H1 (cell line): ENCODE data around the gene AP3D1. TPM values are rescaled to one million over a fixed set of nuclear protein-coding genes. Genes with fewer than 3 reads are reported as not detected.

Experiments used
- CTCF ChIA-PET: fragments of 300-600 bp; sonication (Branson Sonifier 250); formaldehyde crosslinking; loops from one replicate; lab custom pipeline; 2021; ENCODE audit not compliant: partially characterized antibody; lab: Charles Lee
- POLR2A ChIA-PET: fragments of 300-600 bp; sonication (Branson Sonifier 250); formaldehyde crosslinking; loops from one replicate; lab custom pipeline; 2021; ENCODE audit warnings: inconsistent platforms; ENCODE audit not compliant: partially characterized antibody; lab: Charles Lee
- DNase-seq, 2 experiments: peaks; one replicate each; pipeline versions ENCODE4 v3.0.0 to v3.0.0-alpha.2; 2010 to 2022; ENCODE audit warnings: low spot score in 2 of 2, low read depth in 1 of 2, mixed read lengths in 1 of 2
- FAIRE-seq: peaks from 2 replicates; lab custom pipeline; 2011; peaks lifted over from hg19 to GRCh38; lab: Jason Lieb, UNC
- H2AFZ ChIP-seq: 2 replicates; pipeline ENCODE4 v1.8.1; 2012; ENCODE audit warnings: low read length, inconsistent platforms
- H2AK5ac ChIP-seq: 2 replicates; pipeline ENCODE4 v1.6.1; 2013; ENCODE audit warnings: low read depth, low read length
- H2BK120ac ChIP-seq: replicated peaks from 2 replicates; pipeline ENCODE3; 2013; ENCODE audit warnings: low read depth, low read length, inconsistent platforms
- H2BK12ac ChIP-seq: 2 replicates; pipeline ENCODE4 v1.6.1; 2013; ENCODE audit warnings: low read depth, low read length
- H2BK15ac ChIP-seq: 2 replicates; pipeline ENCODE4 v1.6.1; 2013; ENCODE audit warnings: low read length
- H2BK20ac ChIP-seq: 2 replicates; pipeline ENCODE4 v1.6.1; 2013; ENCODE audit warnings: low read length
- H2BK5ac ChIP-seq: 2 replicates; pipeline ENCODE4 v1.6.1; 2013; ENCODE audit warnings: low read depth, low read length
- H3K14ac ChIP-seq: 2 replicates; pipeline ENCODE4 v1.6.1; 2013; ENCODE audit warnings: inconsistent platforms; ENCODE audit not compliant: insufficient read length
- H3K18ac ChIP-seq: 2 replicates; pipeline ENCODE4 v1.6.1; 2013; ENCODE audit warnings: low read length; ENCODE audit errors: extremely low read depth
- H3K23ac ChIP-seq: 2 replicates; pipeline ENCODE4 v1.6.1; 2013; ENCODE audit warnings: inconsistent platforms; ENCODE audit not compliant: insufficient read length
- H3K23me2 ChIP-seq: 2 replicates; pipeline ENCODE4 v1.6.1; 2013; ENCODE audit warnings: low read depth, low read length
- H3K27ac ChIP-seq: 2 replicates; pipeline ENCODE4 v1.6.1; 2011; ENCODE audit warnings: low read depth, low read length, inconsistent platforms
- H3K27me3 ChIP-seq, 4 experiments: replicated peaks in 1 of 4; 1 replicate in 1 of 4; 2 replicates in 3 of 4; pipeline versions ENCODE4 v1.6.1 to v1.8.1; 2011 to 2013; ENCODE audit warnings: low read length in 3 of 4, mild to moderate bottlenecking in 3 of 4, inconsistent platforms in 2 of 4, mixed read lengths in 2 of 4, moderate library complexity in 1 of 4; ENCODE audit not compliant: control insufficient read depth in 3 of 4, insufficient read depth in 3 of 4; ENCODE audit errors: extremely low read depth in 1 of 4
- H3K36me3 ChIP-seq, 4 experiments: 2 replicates each; pipeline versions ENCODE4 v1.6.1 to v1.8.1; 2011 to 2013; ENCODE audit warnings: mild to moderate bottlenecking in 4 of 4, low read length in 3 of 4, moderate library complexity in 2 of 4, control low read depth in 1 of 4, inconsistent platforms in 1 of 4; ENCODE audit not compliant: insufficient read depth in 4 of 4, control insufficient read depth in 2 of 4
- H3K4ac ChIP-seq: replicated peaks from 2 replicates; pipeline ENCODE3; 2013; ENCODE audit warnings: low read length, low read depth, mixed read lengths, inconsistent platforms; ENCODE audit not compliant: insufficient read length
- H3K4me1 ChIP-seq, 4 experiments: replicated peaks in 1 of 4; 1 replicate in 1 of 4; 2 replicates in 3 of 4; pipeline versions ENCODE4 v1.6.1 to v1.8.1; 2011 to 2013; ENCODE audit warnings: low read length in 3 of 4, inconsistent platforms in 2 of 4, mixed read lengths in 1 of 4; ENCODE audit not compliant: insufficient read depth in 4 of 4, control insufficient read depth in 3 of 4
- H3K4me2 ChIP-seq, 2 experiments: 2 replicates each; pipeline versions ENCODE4 v1.6.1 to v1.8.1; 2011 to 2013; ENCODE audit warnings: low read depth in 2 of 2, low read length in 2 of 2, control low read depth in 1 of 2, inconsistent platforms in 1 of 2, mild to moderate bottlenecking in 1 of 2; ENCODE audit not compliant: insufficient read depth in 1 of 2
- H3K4me3 ChIP-seq, 4 experiments: fragments of 200-600, 300-600 bp in 1 of 4; sonication (generic), shearing (Covaris generic), sonication (Bioruptor Twin) in 1 of 4; 2 replicates each; pipeline versions ENCODE4 v1.5.1 to v1.8.1; 2011 to 2016; ENCODE audit warnings: low read length in 4 of 4, low read depth in 3 of 4, control low read depth in 2 of 4, inconsistent platforms in 2 of 4, mild to moderate bottlenecking in 2 of 4, mixed read lengths in 1 of 4, moderate library complexity in 1 of 4; ENCODE audit not compliant: insufficient read depth in 2 of 4; ENCODE audit errors: extremely low read depth in 1 of 4
- H3K56ac ChIP-seq: replicated peaks from 2 replicates; pipeline ENCODE3; 2013; ENCODE audit warnings: low read depth, mild to moderate bottlenecking, mixed read lengths, low read length, inconsistent platforms; ENCODE audit not compliant: insufficient read length
- H3K79me1 ChIP-seq: 2 replicates; pipeline ENCODE4 v1.6.1; 2013; ENCODE audit warnings: low read depth, low read length, control low read depth
- H3K79me2 ChIP-seq, 2 experiments: 2 replicates each; pipeline versions ENCODE4 v1.6.1 to v1.8.1; 2012 to 2013; ENCODE audit warnings: low read length in 2 of 2, mild to moderate bottlenecking in 2 of 2, inconsistent platforms in 1 of 2; ENCODE audit not compliant: insufficient read depth in 2 of 2, control insufficient read depth in 1 of 2
- H3K9ac ChIP-seq, 4 experiments: replicated peaks in 1 of 4; 1 replicate in 1 of 4; 2 replicates in 3 of 4; pipeline versions ENCODE4 v1.6.1 to v1.8.1; 2011 to 2013; ENCODE audit warnings: low read depth in 3 of 4, low read length in 3 of 4, control low read depth in 2 of 4, mild to moderate bottlenecking in 2 of 4, moderate library complexity in 2 of 4, inconsistent platforms in 1 of 4; ENCODE audit errors: extremely low read depth in 1 of 4
- H3K9me3 ChIP-seq, 2 experiments: 2 replicates each; pipeline versions ENCODE4 v1.6.1 to v1.8.1; 2012 to 2013; ENCODE audit warnings: mild to moderate bottlenecking in 2 of 2, moderate library complexity in 2 of 2, control low read depth in 1 of 2, inconsistent platforms in 1 of 2, low read depth in 1 of 2, low read length in 1 of 2, mixed read lengths in 1 of 2; ENCODE audit not compliant: insufficient read depth in 2 of 2
- H4K20me1 ChIP-seq, 2 experiments: replicated peaks in 1 of 2; 2 replicates each; pipeline versions ENCODE3 to v1.8.1; 2011 to 2013; ENCODE audit warnings: inconsistent platforms in 2 of 2, low read length in 2 of 2, mild to moderate bottlenecking in 1 of 2; ENCODE audit not compliant: insufficient read depth in 2 of 2, control insufficient read depth in 1 of 2
- H4K5ac ChIP-seq: 2 replicates; pipeline ENCODE4 v1.6.1; 2013; ENCODE audit warnings: low read length, low read depth, mixed read lengths, inconsistent platforms; ENCODE audit not compliant: insufficient read length
- H4K8ac ChIP-seq: 2 replicates; pipeline ENCODE4 v1.8.0; 2013; ENCODE audit warnings: mild to moderate bottlenecking, moderate library complexity, low read length, inconsistent platforms; ENCODE audit not compliant: insufficient read depth; ENCODE audit errors: extremely low read depth
- H4K91ac ChIP-seq: replicated peaks from 2 replicates; pipeline ENCODE3; 2013; ENCODE audit warnings: low read length, mixed read lengths, inconsistent platforms; ENCODE audit not compliant: insufficient read length
- BACH1 ChIP-seq: IDR thresholded peaks from 2 replicates; pipeline ENCODE4 v1.6.1; 2012; ENCODE audit warnings: low read length, improper control_type of control experiment
- BCL11A ChIP-seq, 2 experiments: IDR thresholded peaks; one replicate each; pipeline ENCODE4 v1.6.1; 2011; ENCODE audit warnings: low read depth in 2 of 2, low read length in 2 of 2, mild to moderate bottlenecking in 2 of 2
- CHD2 ChIP-seq: IDR thresholded peaks from 2 replicates; pipeline ENCODE4 v1.6.1; 2012; ENCODE audit warnings: low read length, improper control_type of control experiment
- FOSL1 ChIP-seq: IDR thresholded peaks from 2 replicates; pipeline ENCODE4 v1.6.1; 2011; ENCODE audit warnings: mild to moderate bottlenecking, low read depth, low read length, moderate library complexity; ENCODE audit not compliant: insufficient read depth
- JUN ChIP-seq: IDR thresholded peaks from 2 replicates; pipeline ENCODE4 v1.6.1; 2011; ENCODE audit warnings: low read depth, mild to moderate bottlenecking, improper control_type of control experiment, low read length
- JUND ChIP-seq: IDR thresholded peaks from 2 replicates; pipeline ENCODE4 v1.6.1; 2011; ENCODE audit warnings: mild to moderate bottlenecking, improper control_type of control experiment, low read length
- MAX ChIP-seq: IDR thresholded peaks from 2 replicates; pipeline ENCODE4 v1.6.1; 2012; ENCODE audit warnings: inconsistent platforms
- RBBP5 ChIP-seq: IDR thresholded peaks from 2 replicates; pipeline ENCODE4 v1.7.1; 2012; ENCODE audit warnings: low read depth, mild to moderate bottlenecking, inconsistent platforms, low read length, moderate library complexity, borderline replicate concordance
- SIX5 ChIP-seq: IDR thresholded peaks from 2 replicates; pipeline ENCODE4 v1.6.1; 2011; ENCODE audit warnings: mild to moderate bottlenecking, low read depth, low read length
- SP4 ChIP-seq: IDR thresholded peaks from 2 replicates; pipeline ENCODE4 v1.6.1; 2012; ENCODE audit warnings: low read length, inconsistent platforms
- SUZ12 ChIP-seq: fragments of 200-600 bp; sonication (generic); IDR thresholded peaks from 2 replicates; pipeline ENCODE4 v1.6.1; 2012; ENCODE audit warnings: mild to moderate bottlenecking, inconsistent platforms, low read length, moderate library complexity, mixed read lengths
- TBP ChIP-seq: IDR thresholded peaks from 2 replicates; pipeline ENCODE4 v1.6.1; 2011; ENCODE audit warnings: low read depth, low read length, improper control_type of control experiment
- USF2 ChIP-seq: IDR thresholded peaks from 2 replicates; pipeline ENCODE4 v1.6.1; 2011; ENCODE audit warnings: low read length, improper control_type of control experiment
- WGBS, 2 experiments: shearing (Covaris generic) in 1 of 2; methylation state at CpG; one replicate each; pipeline versions ENCODE4 v1.1.6 to v1.1.7; 2013 to 2015; ENCODE audit warnings: low lambda C conversion rate in 2 of 2, mixed read lengths in 2 of 2, inconsistent platforms in 1 of 2, low coverage in 1 of 2, missing lambda C conversion rate in 1 of 2; ENCODE audit not compliant: insufficient replicate concordance in 2 of 2, insufficient coverage in 1 of 2, insufficient read length in 1 of 2; ENCODE audit errors: extremely low coverage in 1 of 2, missing lambda C conversion rate in 1 of 2; 5-methylcytosine and 5-hydroxymethylcytosine counted together
- polyA plus RNA-seq, 7 experiments: library from polyadenylated mRNA; depleted of rRNA in 3 of 7; stranded (reverse) in 5 of 7; unstranded in 2 of 7; fragments of >200 nt in 5 of 7; fragments of 200-250 nt in 2 of 7; gene quantifications; 1 replicate in 5 of 7; 2 replicates in 1 of 7; 4 replicates in 1 of 7; pipeline versions ENCODE4 v1.2.1 to v1.2.3, GENCODE V29; 2011 to 2013; ENCODE audit warnings: missing spikeins in 2 of 7, mixed read lengths in 2 of 7
- total RNA-seq: library from RNA; stranded (reverse); fragmentation: NEBNext Ultra II Directional; extraction: Animal tissue kit (Norgen Biotek cat#: 25700); gene quantifications from 2 replicates; pipeline ENCODE4 v1.2.1, GENCODE V29; 2021

AP3D1 gene
- total and polyA plus RNA-seq, 2 of the 8 experiments (the other 6 are each of a cell fraction or from before 2014, with no cell fraction given) = 161 to 174 TPM

GRCh38 chr19:2077833-2078619 is 73.3 kb downstream of the AP3D1 start:
- H3K14ac ChIP-seq = no peak overlapping the region
- H4K91ac ChIP-seq = no peak overlapping the region
- no peaks in the 10 kb centered on the region for H3K9me3 ChIP-seq
- H3K4me1 ChIP-seq = no peaks in the 10 kb centered on the region
- no peak overlapping the region for H2BK5ac ChIP-seq
- H2BK20ac ChIP-seq = no peak overlapping the region
- no peak overlapping the region for H4K8ac ChIP-seq
- H2BK15ac ChIP-seq = no peak overlapping the region
- FAIRE-seq (no peak), DNase-seq (no peak)
- H3K27ac ChIP-seq = no peak overlapping the region
- H3K79me1 ChIP-seq = no peaks in the 10 kb centered on the region
- no peak overlapping the region for H3K4ac ChIP-seq
- H3K79me2 ChIP-seq = no peaks in the 10 kb centered on the region
- H4K5ac ChIP-seq = no peak overlapping the region
- H3K36me3 ChIP-seq = no peaks in the 10 kb centered on the region; a peak in 3 of 8 replicates
- WGBS, 2 experiments = 94% methylated on average over 41 of the region's 44 CpGs; no CpG with 5 or more reads in 1 of the 2 experiments
- H2BK120ac ChIP-seq = no peak overlapping the region
- POLR2A ChIA-PET = no interaction called here
- H4K20me1 ChIP-seq = no peaks in the 10 kb centered on the region
- TF ChIP-seq TBP (no peak), RBBP5 (no peak), SIX5 (no peak), CHD2 (no peak), JUND (no peak), USF2 (no peak), BACH1 (no peak), MAX (no peak), JUN (no peak), SUZ12 (no peak), SP4 (no peak), FOSL1 (no peak), BCL11A (IDR thresholded peaks at IDR 0.05; ENCODE audit: low read depth in 2 of 2, low read length in 2 of 2) (no peak)
- no peak overlapping the region for H3K56ac ChIP-seq
- no peaks in the 10 kb centered on the region for H3K27me3 ChIP-seq
- H3K23ac ChIP-seq = no peak overlapping the region
- H3K18ac ChIP-seq = no peak overlapping the region
- no peak overlapping the region for H2AK5ac ChIP-seq
- H3K4me3 ChIP-seq = no peak overlapping the region
- no peak overlapping the region for H3K9ac ChIP-seq
- no peak overlapping the region for H2BK12ac ChIP-seq
- CTCF ChIA-PET = interaction anchor here (0.8 to 2.0 kb wide), 3 partner anchors 8 to 89 kb away, joined by 3 to 4 read pairs (median 3); no protein-coding TSS in a partner anchor
- H2AFZ ChIP-seq = no peak overlapping the region
- H3K4me2 ChIP-seq = no peak overlapping the region
- no peaks in the 10 kb centered on the region for H3K23me2 ChIP-seq
